Superior temporal gyrus (tissue), 1 donor: ENCODE data around the gene PCP2.

ENCODE experiments used
- DNase-seq: peaks from one replicate; pipeline ENCODE4 v3.0.0-alpha.2; 2016; ENCODE audit errors: extremely low spot score

The PCP2 gene

GRCh38 chr19:7633698-7634097 is at the start of gene PCP2:
TSS of gene PCP2 (minus strand) at chr19:7633719. CDS start at chr19:7633457, 262 bp downstream.
- DNase-seq = no peak

DNA sequence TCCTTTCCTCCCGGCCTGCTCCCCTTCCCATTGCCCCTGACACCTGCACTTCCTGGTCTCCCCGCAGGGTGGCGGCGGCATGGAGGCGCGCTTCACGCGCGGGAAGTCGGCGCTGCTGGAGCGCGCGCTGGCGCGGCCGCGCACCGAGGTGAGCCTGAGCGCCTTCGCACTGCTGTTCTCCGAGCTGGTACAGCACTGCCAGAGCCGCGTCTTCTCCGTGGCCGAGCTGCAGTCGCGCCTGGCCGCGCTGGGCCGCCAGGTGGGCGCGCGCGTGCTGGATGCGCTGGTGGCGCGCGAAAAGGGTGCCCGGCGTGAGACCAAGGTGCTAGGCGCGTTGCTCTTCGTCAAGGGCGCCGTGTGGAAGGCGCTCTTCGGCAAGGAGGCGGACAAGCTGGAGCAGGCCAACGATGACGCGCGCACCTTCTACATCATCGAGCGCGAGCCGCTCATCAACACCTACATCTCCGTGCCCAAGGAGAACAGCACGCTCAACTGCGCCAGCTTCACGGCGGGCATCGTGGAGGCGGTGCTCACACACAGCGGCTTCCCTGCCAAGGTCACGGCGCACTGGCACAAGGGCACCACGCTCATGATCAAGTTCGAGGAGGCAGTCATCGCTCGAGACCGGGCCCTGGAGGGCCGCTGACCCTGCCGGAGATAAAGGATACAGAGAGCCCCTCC is 48.8 kb upstream of the PCP2 start:
- no peak for DNase-seq

- DNase-seq = peak; percentile 68
Measured at GRCh38 chr19:7681340-7682174, 48.0 kb upstream of the PCP2 start.

- peak; percentile 86 for DNase-seq
Measured at GRCh38 chr19:7680606-7681339, 47.3 kb upstream of the PCP2 start, which contains the start of gene TRAPPC5. TSS of gene TRAPPC5 (plus strand) at chr19:7680833. CDS start at chr19:7682254, 1,421 bp downstream.

DNA sequence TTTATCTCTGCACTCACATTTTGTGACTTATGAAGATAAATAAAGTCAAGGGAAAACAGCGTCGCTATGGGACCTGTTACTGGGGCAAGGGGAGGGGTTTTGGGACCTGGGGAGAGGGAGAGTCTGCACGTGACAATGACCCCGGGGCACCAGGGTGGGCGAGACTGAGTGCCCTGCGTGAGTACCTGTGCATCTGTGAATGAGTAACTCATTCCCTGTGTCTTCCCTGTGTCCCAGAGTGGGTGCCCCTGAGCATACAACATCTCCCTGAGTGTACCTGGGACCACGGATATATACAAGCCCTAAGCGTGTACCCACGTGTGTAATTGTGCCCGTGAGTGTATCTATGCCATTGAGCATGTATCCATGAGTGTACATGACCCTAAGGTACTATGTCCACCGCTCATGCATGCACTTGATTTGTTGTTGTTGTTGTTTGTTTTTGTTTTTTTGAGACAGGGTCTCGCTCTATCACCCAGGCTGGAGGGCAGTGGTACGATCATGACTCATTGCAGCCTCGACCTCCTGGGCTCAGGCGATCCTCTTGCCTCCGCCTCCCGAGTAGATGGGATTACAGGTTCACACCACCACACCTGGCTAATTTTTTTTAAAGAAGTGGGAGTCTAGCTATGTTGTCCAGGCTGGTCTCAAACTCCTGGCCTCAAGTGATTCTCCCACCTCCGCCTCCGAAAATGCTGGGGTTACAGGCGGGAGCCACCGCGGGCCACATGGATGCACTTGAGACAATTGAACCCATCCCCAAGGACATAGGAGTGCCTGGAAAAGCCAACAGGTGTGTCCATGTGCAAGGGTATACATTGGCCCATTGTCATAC is 46.5 kb upstream of the PCP2 start:
- no peak for DNase-seq

GRCh38 chr19:7678971-7679751 is 45.6 kb upstream of the PCP2 start:
- DNase-seq = peak; percentile 16

DNA sequence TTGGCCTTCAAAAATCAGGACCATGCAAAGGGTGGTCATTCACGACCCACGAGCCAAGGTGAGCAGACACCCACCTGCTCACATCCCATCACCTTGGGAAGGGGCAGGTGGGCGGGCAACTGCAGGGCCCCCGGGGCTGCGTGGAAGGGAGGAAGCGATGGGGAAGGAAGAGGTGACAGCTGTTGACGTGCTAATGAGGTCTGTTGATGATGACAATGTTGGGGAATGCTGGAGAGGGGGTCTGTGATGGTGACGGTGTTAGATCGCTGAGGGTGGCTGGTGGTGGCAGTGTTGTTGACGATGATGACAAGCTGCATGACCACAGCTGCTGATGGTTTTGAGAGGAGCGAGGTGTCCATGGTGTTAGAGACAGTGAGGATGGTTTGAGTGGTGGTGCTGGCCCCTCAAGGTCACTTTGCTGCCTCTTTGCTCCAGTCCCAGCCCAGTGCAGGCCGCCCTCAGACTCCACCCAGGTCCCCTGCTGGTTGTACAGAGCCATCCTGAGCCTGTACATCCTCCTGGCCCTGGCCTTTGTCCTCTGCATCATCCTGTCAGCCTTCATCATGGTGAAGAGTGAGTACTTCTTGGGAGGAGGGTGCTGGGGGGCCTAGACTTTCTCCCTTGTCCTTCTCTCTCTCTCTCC is 44.3 kb upstream of the PCP2 start:
- no peak for DNase-seq

- DNase-seq = no peak
Measured at GRCh38 chr19:7676854-7677253, 43.3 kb upstream of the PCP2 start, which contains the start of gene MCEMP1. TSS of gene MCEMP1 (plus strand) at chr19:7677090. CDS start at chr19:7677121, 31 bp downstream.

- DNase-seq = no peak
Measured at GRCh38 chr19:7676376-7676775, 42.9 kb upstream of the PCP2 start.

DNA sequence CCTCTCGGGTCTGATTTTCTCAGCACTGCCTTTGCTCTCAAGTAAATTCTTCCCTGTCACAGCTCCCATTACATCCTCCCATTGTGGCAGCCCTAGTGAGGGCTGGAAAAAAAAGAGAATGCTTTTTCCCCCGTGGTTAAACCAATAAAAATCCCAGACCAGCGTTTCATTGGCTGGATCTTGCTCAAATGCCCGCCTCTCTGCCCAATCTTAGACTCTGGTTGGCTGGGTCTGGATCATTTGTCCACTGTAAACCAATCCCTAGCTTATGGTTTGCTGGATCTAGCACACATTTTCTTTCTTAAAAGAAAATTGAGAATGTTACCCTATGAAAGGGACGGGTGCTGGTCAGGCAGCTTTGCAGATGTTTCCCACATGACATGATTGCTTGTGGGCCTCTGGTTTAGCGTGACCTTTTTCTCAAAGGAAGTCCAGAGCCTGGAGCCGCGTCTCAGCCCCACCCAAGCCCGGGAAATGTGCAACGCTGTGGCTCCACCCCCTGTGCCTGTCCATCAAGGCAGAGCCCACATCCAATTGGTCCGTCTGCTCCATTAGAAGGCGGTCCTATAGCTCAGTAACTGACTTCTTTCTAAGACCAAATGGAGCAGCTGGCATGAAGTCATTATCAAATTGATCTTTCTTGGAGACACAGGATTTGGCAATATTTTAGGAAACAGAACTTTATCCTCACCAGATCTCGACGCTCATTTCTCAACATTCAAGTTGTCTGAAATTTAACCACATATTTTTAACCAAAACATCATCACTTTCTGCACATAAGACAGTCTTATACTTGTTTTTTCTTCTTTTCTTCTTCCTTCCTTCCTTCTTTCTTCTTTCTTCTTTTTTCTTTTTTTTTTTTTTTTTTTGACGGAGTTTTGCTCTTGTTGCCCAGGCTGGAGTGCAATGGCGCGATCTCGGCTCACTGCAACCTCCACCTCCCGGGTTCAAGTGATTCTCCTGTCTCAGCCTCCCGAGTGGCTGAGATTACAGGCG is 40.8 kb upstream of the PCP2 start:
- peak; percentile 18 for DNase-seq

- DNase-seq = no peak
Measured at GRCh38 chr19:7672522-7672921, 39.0 kb upstream of the PCP2 start.

DNA sequence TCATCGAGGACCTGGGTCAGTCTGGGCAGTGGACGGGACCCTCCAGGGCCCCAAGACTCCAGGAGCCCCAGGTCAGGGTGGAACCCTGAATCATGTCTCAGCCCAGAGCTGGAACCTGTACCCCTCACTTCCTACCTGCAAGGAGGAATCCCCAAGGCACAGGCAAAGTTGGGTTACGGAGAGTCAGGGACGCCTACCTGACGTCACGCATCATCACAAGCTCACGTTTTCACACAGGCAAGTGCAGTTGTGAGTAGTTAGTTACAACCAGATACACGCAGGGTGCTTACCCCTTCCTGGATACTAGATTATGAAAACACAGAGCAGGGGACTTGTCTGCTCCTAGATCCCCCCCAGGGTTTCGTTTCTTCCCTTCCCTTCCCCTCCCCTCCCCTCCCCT is 37.3 kb upstream of the PCP2 start:
- DNase-seq = no peak

GRCh38 chr19:7670150-7670783 is 36.7 kb upstream of the PCP2 start:
- peak; percentile 19 for DNase-seq

GRCh38 chr19:7669641-7670040 is 36.1 kb upstream of the PCP2 start:
- no peak for DNase-seq

DNA sequence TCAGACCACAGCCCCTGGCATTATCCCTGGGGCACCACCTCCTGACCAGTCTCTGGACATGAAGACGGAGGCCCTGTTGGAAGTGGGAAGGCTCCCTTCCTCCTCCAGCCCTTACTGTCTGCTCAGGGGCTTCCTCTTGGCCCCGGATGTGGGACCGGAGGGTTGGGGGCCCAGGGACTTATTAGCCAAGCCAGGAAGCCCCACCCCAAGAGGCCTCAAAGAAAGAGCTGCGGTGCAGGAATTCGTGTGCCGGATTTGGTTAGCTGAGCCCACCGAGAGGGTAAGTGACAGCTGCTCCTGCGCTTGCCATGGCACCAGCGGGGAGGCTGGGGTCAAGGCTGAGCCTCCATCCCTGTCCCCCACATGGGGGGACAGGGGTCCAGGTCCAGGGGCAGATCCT is 35.3 kb upstream of the PCP2 start, which contains the start of gene RETN:
TSS of gene RETN (plus strand) at position 208 of the 400 bp plus-strand sequence. CDS start 278 bp downstream, outside the sequence.
- DNase-seq = no peak

GRCh38 chr19:7665076-7665475 is 31.6 kb upstream of the PCP2 start:
- DNase-seq = peak; percentile 72

DNA sequence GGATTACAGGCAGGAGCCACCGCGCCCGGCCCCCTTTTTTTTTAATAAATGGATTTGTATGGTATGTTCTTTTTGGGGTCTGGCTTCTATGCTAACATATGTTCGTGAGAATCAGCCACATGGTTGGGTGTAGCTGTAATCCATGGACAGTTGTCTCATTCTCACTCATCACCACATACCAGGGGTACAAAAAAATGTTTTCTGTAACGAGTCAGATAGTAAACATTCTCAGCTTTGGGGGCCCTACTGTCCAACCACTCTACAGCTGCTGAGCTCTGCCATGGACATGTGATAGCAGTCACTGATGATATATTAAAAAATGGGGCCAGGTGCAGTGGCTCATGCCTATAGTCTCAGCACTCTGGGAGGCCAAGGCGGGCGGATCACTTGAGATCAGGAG is 30.2 kb upstream of the PCP2 start:
- DNase-seq = no peak

DNA sequence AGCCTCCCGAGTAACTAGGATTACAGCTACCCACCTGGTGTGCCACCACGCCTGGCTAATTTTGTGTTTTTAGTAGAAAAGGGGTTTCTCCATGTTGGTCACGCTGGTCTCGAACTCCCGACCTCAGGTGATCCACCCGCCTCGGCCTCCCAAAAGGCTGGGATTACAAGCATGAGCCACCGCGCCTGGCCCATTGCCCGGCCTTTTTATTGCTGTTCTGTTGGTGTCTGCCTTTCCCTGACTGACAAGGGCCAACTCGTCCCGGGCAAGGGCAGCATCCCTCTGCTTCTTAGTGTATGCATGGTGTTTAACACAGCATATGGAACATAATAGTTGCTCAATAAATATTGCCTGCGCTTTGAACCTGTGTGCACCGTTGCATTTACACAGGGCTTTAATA is 29.1 kb upstream of the PCP2 start:
- no peak for DNase-seq
